ENCODE data around the gene IGSF9B. TPM values are rescaled to one million over a fixed set of nuclear protein-coding genes. Genes with fewer than 3 reads are reported as not detected.

Gene IGSF9B
- 0.34 and 0.50 TPM in 2 replicates for total RNA-seq

GRCh38 chr11:133956650-133957633 is at the start of gene IGSF9B:
Gene IGSF9B (minus strand): TSS chr11:133956968. CDS start chr11:133956754, 214 bp downstream.

Other genes with a start within 250 kb of the IGSF9B start
- not detected in 2 replicates for gene SPATA19, start 111.5 kb downstream of the IGSF9B start, total RNA-seq
- gene JAM3, start 112.1 kb upstream of the IGSF9B start, total RNA-seq = under 0.01 and 0.28 TPM in 2 replicates